Effector CD4-positive, alpha-beta T cell (primary cell): Measurements from ENCODE around the gene ZDHHC8.

Experiments used
- DNase-seq: peaks from one replicate; pipeline ENCODE4 v3.0.0-alpha.2; 2020

Gene ZDHHC8

DNA sequence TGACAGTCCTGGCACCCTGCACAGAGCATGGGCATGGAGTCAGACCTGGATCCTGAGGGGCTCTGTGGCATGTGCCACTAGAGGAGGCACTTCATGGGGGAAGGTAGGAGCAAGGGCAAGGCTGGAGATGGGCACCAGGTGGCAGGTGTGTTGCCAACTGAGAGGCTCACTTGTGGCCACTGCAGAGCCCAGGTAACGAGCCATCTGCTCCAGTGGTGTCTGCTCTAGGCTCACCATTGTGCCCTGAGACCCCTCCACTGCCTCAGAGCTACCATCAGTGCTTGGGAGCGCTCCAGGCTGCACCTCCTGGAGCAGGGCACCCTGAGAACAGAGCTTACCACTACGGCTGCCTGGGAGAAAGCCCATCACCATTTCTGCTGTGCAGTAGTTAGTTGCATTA is 1.3 kb upstream of the ZDHHC8 start:
- DNase-seq = no peak

DNA sequence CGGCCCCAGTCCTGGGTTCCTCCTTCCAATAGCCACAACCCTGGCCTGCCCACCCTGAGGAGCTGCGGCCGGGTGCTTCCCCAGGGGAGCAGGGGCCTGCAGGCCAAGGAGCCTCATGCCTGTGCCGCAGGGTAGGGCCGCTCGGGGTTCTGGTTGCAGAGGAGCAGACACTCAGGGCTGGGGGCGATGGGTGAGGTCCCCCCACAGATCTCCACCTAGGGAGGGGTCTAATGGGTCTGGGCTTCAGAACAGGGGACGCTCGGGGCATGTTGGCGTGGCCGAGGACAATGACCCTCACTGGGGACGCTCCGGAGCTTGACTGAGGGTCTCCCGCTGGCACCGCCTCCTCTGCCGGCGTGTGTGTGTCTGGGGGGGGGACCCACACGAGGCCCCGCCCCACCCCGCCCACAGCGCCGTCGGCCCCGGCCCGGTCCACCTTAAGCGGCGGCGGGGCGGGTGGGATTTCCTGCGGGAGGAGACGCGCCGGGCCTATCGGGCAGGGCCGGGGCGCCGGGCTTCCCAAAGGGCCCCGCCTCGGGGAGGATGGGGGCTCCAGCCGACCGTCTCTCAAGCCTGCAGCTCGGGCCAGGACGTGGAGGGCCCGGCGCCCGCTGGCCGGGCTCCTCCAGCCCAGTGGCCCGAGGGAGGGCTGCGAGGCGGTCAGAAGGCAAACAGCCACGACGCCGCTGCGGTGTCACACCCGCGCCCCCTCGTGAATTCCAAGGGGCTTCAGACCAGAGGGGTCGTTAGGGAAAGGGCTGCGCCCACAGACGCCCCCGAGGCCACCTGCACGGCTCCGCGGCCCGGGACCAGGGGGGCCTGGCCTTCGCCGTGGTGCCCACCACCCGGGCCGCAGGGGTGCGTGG is 640 bp upstream of the ZDHHC8 start:
- DNase-seq = peak; percentile 78

DNA sequence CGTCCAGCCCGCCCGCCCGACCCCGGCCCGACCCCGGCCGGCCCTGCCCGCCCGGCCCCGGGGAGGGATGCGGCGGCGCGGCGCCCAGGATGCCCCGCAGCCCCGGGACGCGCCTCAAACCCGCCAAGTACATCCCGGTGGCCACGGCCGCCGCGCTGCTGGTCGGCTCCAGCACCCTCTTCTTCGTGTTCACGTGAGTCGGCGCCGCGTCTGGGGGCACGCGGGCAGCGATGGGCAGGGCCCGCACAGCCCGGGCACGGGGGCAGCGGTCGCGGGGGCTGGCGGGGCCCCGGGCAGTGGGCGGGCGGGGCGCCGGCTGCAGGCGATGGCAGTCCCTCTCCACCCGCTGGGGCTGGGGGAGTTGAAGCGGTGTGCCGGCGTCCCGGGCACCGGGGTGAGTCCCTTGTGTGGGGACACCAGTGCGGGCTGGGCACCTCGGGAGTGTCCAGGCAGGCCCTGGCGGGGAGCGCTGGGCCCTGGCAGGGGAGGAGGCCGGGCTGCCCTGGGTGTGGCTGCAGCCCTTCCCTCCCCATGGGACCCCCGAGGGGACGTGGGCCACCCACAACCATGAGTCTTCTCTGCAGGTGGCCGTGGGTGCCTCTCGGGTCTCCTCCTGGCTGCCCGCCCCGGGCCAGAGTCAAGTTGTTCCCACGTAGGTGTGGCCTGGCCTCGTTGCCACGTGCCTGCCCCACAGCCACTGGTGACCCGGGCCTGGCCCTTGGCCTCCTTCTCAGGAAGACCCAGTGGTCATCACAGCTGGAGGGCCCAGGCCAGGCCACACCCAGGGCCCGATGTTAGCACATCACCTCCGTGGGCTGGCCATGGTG is 468 bp downstream of the ZDHHC8 start:
- DNase-seq = no peak

- DNase-seq = no peak
These were observed 1.2 kb downstream of the ZDHHC8 start for GRCh38 chr22:20132686-20133246.

- no peak for DNase-seq
These were observed 2.4 kb downstream of the ZDHHC8 start for GRCh38 chr22:20133930-20134549.

DNA sequence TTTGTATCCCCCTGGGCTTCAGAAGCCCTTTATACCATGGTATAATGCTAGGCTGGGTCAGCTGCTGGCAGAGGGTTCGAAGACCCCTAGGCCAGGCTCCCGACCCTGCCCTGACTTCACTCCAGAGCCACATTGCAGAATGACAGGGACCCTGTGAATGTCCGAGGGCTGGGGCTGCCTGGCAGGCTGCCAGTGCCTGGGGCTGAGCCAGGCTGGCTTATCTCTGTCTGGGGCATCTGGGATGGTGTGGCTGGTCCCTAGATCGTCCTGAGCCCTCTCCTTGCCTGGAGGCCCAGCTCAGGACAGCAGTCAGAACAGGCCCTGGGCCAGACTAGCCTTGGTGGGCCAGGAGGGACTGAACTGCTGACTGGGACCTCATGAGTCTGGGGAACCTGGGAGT is 3.7 kb downstream of the ZDHHC8 start:
- no peak for DNase-seq

DNA sequence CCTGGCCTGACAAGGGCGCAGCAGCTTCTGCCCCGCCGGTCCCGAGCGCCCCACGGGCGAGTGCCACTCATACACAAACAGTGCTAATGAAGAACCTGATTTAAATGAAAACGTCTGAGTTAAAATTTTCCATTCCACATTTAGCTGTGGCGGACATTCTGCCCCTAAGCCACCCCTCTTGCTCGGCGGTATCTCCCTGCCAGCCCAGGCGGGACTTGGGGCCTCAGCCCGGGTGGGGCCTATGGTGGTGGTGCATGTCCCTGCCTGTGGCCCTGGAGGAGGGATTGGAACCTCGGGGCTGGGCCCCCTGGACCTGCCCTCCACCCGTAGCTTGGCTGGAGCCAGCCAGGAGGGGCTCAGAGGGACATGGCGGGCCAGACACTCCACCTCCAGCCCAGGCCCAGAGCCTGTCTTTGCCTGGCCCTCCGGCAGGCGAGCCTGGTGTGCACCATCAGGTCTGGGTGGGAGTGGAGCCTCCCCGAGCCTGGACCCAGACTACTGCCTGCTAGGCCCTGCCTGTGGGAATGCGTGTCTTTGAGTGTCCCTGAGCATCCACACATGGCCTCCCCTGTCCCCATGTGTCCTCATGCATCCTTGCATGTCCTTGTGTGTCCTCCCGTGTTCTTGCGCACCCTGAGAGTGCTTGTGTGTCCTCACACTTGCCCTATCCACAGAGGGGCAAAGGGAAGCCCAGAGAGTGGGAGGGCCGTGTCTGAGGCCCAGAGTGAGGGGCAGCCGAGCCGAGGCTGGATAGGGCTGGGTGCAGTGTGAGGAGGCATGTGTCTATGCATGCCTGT is 4.4 kb downstream of the ZDHHC8 start:
- no peak for DNase-seq

GRCh38 chr22:20136603-20136873 is 4.9 kb downstream of the ZDHHC8 start:
- no peak for DNase-seq

DNA sequence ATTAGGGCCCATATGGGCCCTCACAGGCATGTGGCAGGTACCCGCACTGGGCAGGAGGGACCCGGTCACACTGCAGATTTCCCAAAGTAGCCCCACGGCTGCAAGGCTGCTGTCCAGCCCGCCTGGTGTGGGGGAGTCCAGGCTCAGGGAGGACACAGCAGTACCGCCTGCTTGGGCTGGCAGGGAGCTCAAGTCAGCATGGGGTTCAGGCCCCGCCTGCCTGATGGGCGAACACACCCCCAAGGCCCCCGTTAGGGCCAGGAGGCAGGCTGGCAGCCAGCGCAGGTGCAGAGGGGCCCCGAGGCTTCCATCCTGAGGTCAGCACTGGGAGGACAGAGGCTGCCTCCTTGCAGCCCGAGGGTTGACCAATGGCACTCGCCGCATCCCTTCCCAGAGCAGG is 5.5 kb downstream of the ZDHHC8 start:
- no peak for DNase-seq

DNA sequence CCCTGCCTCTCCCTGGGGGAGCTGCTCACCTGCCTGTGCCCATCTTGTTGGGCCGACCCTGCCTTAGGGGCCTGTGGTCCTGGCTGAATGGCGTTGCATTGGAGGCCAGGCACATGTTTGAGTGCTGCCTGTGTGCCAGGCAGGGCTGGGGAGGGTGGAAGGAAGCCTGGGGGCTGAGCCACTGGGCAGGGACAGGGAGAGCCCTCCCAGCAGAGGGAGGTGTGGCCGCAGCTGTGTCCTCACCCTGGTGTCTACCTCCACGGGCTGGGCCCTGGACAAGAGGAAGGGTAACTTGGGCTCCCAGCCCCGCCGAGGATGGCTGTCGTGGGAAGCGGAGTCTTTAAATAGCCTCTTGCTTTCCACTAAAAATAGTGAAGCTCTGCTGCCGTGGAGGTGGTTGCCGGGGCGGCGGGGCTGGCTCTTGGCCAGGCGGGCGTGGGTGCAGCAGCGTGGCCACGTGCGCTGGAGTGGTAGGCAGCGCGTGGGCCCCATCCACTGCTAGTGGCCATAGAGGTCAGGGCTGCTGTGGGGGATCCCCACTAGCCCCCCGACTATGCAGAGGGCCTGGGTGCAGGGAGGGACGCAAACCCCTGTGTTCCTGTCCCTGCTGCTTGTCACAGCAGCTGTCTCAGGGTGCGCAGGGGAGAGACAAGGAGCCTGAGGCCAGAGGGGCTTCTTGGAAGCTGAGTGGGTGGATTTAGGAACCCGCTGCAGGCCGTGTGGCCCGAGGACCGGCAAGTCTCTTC is 6.2 kb downstream of the ZDHHC8 start:
- DNase-seq = no peak

DNA sequence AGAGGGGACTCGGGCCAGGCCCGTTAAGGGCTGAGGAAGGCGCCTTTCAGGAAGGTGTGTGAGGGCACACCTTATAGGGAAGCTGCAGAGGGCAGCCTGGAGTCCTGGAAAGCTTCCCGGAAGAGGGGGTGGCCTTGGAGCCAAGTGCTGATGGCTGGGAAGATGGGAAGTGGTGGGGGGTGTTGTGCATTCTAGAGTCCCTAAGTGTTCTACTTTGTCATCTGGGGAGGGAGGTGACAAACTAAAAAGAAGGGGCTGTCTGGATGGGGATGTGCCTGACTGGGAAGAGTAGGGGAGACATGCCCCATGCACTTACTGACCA is 6.8 kb downstream of the ZDHHC8 start:
- no peak for DNase-seq

DNA sequence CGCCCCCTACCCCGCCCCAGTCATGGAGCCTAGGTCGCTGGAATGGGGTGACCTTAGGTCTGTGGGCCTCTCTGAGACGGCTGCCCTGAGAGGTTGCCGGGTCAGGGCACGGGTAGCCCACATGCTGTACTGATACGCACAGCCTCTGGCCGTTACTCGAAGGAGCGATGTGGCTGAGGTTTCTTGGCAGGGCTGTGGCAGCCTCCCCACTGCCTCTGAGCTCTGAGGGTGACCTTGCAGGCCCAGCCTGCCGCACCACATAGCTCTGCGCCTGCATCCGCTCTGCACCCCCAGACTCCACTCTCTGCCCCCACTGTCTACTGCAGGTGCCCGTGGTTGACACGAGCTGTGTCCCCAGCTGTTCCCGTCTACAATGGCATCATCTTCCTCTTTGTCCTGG is 7.3 kb downstream of the ZDHHC8 start:
- DNase-seq = no peak

DNA sequence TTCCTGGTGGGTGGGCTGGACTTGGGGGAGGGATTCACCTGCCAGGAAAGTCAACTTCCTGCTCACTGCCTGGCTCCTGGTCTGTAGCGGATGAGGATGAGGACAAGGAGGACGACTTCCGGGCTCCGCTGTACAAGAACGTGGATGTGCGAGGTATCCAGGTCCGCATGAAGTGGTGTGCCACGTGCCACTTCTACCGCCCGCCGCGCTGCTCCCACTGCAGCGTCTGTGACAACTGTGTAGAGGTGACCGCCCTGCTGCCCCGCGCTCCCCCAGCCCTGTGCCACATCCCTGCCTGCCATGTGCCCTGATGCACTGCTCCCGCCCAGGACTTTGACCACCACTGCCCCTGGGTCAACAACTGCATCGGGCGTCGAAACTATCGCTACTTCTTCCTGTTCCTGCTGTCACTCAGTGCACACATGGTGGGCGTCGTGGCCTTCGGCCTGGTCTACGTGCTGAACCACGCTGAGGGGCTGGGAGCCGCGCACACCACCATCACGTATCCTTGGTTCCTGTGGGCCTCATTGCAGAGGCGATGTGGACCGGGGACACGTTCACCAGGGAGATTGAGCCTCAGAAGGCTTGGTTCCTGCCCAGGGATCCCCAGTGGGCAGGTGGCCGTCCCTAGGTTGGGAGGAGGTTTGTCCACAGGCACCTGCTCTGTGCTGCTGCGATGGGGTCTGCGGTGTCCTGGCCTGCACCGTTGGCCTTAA is 7.9 kb downstream of the ZDHHC8 start:
- no peak for DNase-seq

GRCh38 chr22:20140107-20140445 is 8.5 kb downstream of the ZDHHC8 start:
- DNase-seq = no peak

- DNase-seq = no peak
These were observed 8.9 kb downstream of the ZDHHC8 start for GRCh38 chr22:20140521-20140964.

- DNase-seq = no peak
These were observed 9.8 kb downstream of the ZDHHC8 start for GRCh38 chr22:20141186-20142077.

DNA sequence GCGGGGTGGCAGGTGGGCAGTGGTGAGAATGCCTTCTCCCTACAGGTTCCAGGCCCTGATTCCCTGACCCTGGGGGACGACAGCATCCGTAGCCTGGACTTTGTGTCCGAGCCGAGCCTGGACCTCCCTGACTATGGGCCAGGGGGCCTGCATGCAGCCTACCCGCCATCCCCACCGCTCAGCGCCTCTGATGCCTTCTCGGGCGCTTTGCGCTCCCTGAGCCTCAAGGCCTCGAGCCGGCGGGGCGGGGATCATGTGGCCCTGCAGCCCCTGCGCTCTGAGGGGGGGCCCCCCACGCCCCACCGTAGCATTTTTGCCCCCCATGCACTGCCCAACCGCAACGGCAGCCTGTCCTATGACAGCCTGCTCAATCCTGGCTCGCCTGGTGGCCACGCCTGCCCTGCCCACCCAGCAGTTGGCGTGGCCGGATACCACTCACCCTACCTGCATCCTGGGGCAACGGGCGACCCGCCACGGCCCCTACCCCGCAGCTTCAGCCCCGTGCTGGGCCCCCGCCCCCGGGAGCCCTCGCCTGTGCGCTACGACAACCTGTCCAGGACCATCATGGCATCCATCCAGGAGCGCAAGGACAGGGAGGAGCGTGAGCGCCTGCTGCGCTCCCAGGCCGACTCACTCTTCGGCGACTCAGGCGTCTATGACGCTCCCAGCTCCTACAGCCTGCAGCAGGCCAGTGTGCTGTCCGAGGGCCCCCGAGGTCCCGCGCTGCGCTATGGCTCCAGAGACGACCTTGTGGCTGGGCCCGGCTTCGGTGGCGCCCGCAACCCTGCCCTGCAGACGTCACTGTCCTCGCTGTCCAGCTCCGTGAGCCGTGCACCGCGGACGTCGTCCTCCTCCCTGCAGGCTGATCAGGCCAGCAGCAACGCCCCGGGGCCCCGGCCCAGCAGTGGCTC is 11.4 kb downstream of the ZDHHC8 start:
- no peak for DNase-seq

- no peak for DNase-seq
These were observed 12.5 kb downstream of the ZDHHC8 start for GRCh38 chr22:20143883-20144665.
